K562 (cell line): ENCODE data around the gene PTPRC. TPM values are rescaled to one million over a fixed set of nuclear protein-coding genes. Genes with fewer than 3 reads are reported as not detected.

Experiments used
- ATAC-seq: fragments of 200-7000 bp; cut with Tn5 transposase; 3 replicates; pipeline ENCODE4 v1.9.1; 2020; ENCODE audit warnings: moderate library complexity
- BruUV-seq: library from RNA; stranded (reverse); fragments of 400-500 nt; replicated peaks from 2 replicates; lab custom pipeline; 2021; lab: Mats Ljungman, UMichigan
- CTCF ChIA-PET: fragments of 300-600 bp; formaldehyde crosslinking; extraction: SDS; loops from one replicate; lab custom pipeline; 2021; ENCODE audit warnings: low intra/inter-chr PET ratio; lab: Yijun Ruan, JAX
- POLR2A ChIA-PET: fragments of 300-600, 350-650 bp; sonication (Branson Sonifier 250); formaldehyde crosslinking; extraction: SDS; loops from one replicate; lab custom pipeline; 2021; ENCODE audit warnings: antibody characterized with exemption, inconsistent platforms; lab: Yijun Ruan, JAX
- DNase-seq, 4 experiments: peaks; one replicate each; pipeline versions ENCODE4 v3.0.0 to v3.0.0-alpha.2; 2011 to 2018; ENCODE audit warnings: low spot score in 3 of 4, mixed read lengths in 3 of 4; ENCODE audit errors: extremely low read depth in 1 of 4
- FAIRE-seq: peaks from 2 replicates; lab custom pipeline; 2011; peaks lifted over from hg19 to GRCh38; lab: Jason Lieb, UNC
- H2AFZ ChIP-seq: 2 replicates; pipeline ENCODE4 v1.6.0; 2011; ENCODE audit warnings: low read depth, low read length, control low read depth, inconsistent platforms
- H3K27ac ChIP-seq: fragments of 200-600 bp; 3 replicates; pipeline ENCODE4 v1.8.0; 2011; ENCODE audit warnings: low read depth, mild to moderate bottlenecking, control low read depth, inconsistent platforms, low read length, moderate library complexity, mixed read lengths; ENCODE audit errors: extremely low read depth
- H3K27me3 ChIP-seq, 2 experiments: fragments of 300-600 bp in 1 of 2; 2 replicates in 1 of 2; 3 replicates in 1 of 2; pipeline versions ENCODE4 v1.6.0 to v1.8.0; 2011; ENCODE audit warnings: inconsistent platforms in 2 of 2, low read length in 2 of 2, mild to moderate bottlenecking in 1 of 2, mixed read lengths in 1 of 2, moderate library complexity in 1 of 2; ENCODE audit not compliant: control insufficient read depth in 2 of 2, insufficient read depth in 2 of 2
- H3K36me3 ChIP-seq: fragments of 300-600 bp; 3 replicates; pipeline ENCODE4 v1.8.0; 2011; ENCODE audit warnings: mild to moderate bottlenecking, low read length, inconsistent platforms; ENCODE audit not compliant: control insufficient read depth, insufficient read depth
- H3K4me1 ChIP-seq, 2 experiments: fragments of 200-600 bp in 1 of 2; replicated peaks in 1 of 2; 2 replicates in 1 of 2; 3 replicates in 1 of 2; pipeline versions ENCODE4 v1.5.1 to v1.8.0; 2011; ENCODE audit warnings: inconsistent platforms in 2 of 2, low read length in 2 of 2, mild to moderate bottlenecking in 1 of 2, mixed read lengths in 1 of 2, moderate library complexity in 1 of 2; ENCODE audit not compliant: control insufficient read depth in 2 of 2, insufficient read depth in 2 of 2
- H3K4me2 ChIP-seq: 2 replicates; pipeline ENCODE4 v1.6.1; 2011; ENCODE audit warnings: low read length, control low read depth, inconsistent platforms, mixed read lengths; ENCODE audit not compliant: insufficient read depth
- H3K4me3 ChIP-seq: fragments of 200-600 bp; sonication (generic), shearing (Covaris generic); 2 replicates; pipeline ENCODE4 v1.5.1; 2016; ENCODE audit warnings: control low read depth, inconsistent platforms
- H3K79me2 ChIP-seq: fragments of 200-600 bp; 3 replicates; pipeline ENCODE4 v1.8.0; 2011; ENCODE audit warnings: low read length, inconsistent platforms; ENCODE audit not compliant: control insufficient read depth, insufficient read depth
- H3K9ac ChIP-seq, 2 experiments: 2 replicates each; pipeline versions ENCODE4 v1.6.0 to v1.6.1; 2011; ENCODE audit warnings: low read depth in 2 of 2, low read length in 2 of 2, control low read depth in 1 of 2, inconsistent platforms in 1 of 2, mild to moderate bottlenecking in 1 of 2, mixed read lengths in 1 of 2; ENCODE audit not compliant: insufficient read depth in 1 of 2
- H3K9me1 ChIP-seq: one replicate; pipeline ENCODE4 v1.6.0; 2011; ENCODE audit warnings: inconsistent platforms, mild to moderate bottlenecking, low read length, moderate library complexity; ENCODE audit not compliant: control insufficient read depth, insufficient read depth
- H3K9me3 ChIP-seq: replicated peaks from 2 replicates; pipeline ENCODE4 v1.5.1; 2011; ENCODE audit warnings: low read depth, low read length, inconsistent platforms; ENCODE audit not compliant: control insufficient read depth, insufficient read depth
- H4K20me1 ChIP-seq: replicated peaks from 2 replicates; pipeline ENCODE4 v1.6.1; 2011; ENCODE audit warnings: low read length, inconsistent platforms, mixed read lengths; ENCODE audit not compliant: control insufficient read depth, insufficient read depth
- ATF2 ChIP-seq: sonication (generic); formaldehyde crosslinking; IDR thresholded peaks from 2 replicates; pipeline ENCODE4 v1.8.1; 2022; ENCODE audit warnings: missing genetic modification reagents
- CTCF ChIP-seq, 3 experiments: IDR thresholded peaks in 2 of 3; conservative IDR thresholded peaks in 1 of 3; 2 replicates each; pipeline ENCODE4 v1.5.1; 2011 to 2012; ENCODE audit warnings: low read length in 3 of 3, mild to moderate bottlenecking in 3 of 3, control low read depth in 2 of 3, improper control_type of control experiment in 1 of 3, inconsistent platforms in 1 of 3, low read depth in 1 of 3, mixed read lengths in 1 of 3, moderate library complexity in 1 of 3; ENCODE audit not compliant: insufficient read depth in 2 of 3
- PRDM10 ChIP-seq: fragments of 450-650 bp; IDR thresholded peaks from 2 replicates; pipeline ENCODE4 v1.6.1; 2018; ENCODE audit not compliant: partially characterized antibody
- TSHZ1 ChIP-seq: fragments of 250-450 bp; sonication (Bioruptor Pico); IDR thresholded peaks from 2 replicates; pipeline ENCODE4 v1.4.0; 2020; ENCODE audit warnings: mild to moderate bottlenecking, moderate library complexity
- U2AF1 ChIP-seq: fragments of 200-400 bp; formaldehyde crosslinking; optimal IDR thresholded peaks from 2 replicates; pipeline ENCODE3; 2017; ENCODE audit warnings: mild to moderate bottlenecking, low read depth, low read length, moderate library complexity
- WGBS: fragments of 100-300 bp; shearing (Covaris generic); methylation state at CpG from one replicate; pipeline ENCODE4 v1.1.6; 2016; ENCODE audit warnings: low coverage, mixed read lengths; ENCODE audit not compliant: insufficient coverage; ENCODE audit errors: missing lambda C conversion rate; 5-methylcytosine and 5-hydroxymethylcytosine counted together
- in situ Hi-C: fragments of 300-500 bp; cut with MboI; formaldehyde crosslinking; loops from 4 replicates; pipeline ENCODE4 v1.15.0; 2018; ENCODE audit warnings: inconsistent platforms, mixed read lengths
- intact Hi-C: fragments of 100-400 bp; cut with micrococcal nuclease; formaldehyde crosslinking; loops from 2 replicates; pipeline ENCODE4 v1.14.2; 2022
- polyA plus RNA-seq, 8 experiments: library from polyadenylated mRNA; depleted of rRNA in 4 of 8; stranded (reverse) in 5 of 8; unstranded in 3 of 8; fragments of >200 nt; fragmentation: Nextera tagmentation in 2 of 8; fragmentation: Illumina TruSeq in 1 of 8; extraction: Ambion mirVana in 2 of 8; extraction: Trizol in 1 of 8; gene quantifications; 2 replicates each; pipeline versions ENCODE4 v1.2.1 to v1.2.3, GENCODE V29; 2011 to 2014; ENCODE audit warnings: inconsistent platforms in 1 of 8, missing spikeins in 1 of 8
- total RNA-seq, 7 experiments: library from RNA; depleted of rRNA in 6 of 7; stranded (reverse); fragments of >200 nt in 6 of 7; fragmentation: Illumina TruSeq in 2 of 7; extraction: Trizol in 2 of 7; gene quantifications; 2 replicates each; pipeline versions ENCODE4 v1.2.1 to v1.2.3, GENCODE V29; 2011 to 2021; ENCODE audit warnings: low replicate concordance in 1 of 7

Gene PTPRC
- total and polyA plus RNA-seq, 9 of the 15 experiments (the other 6 are each of a cell fraction or from before 2014, with no cell fraction given) = 7.1 to 107 (median 62.9) TPM

GRCh38 chr1:198765416-198765815, 126.6 kb downstream of the PTPRC start (continued):
- TF ChIP-seq TSHZ1 (CRISPR knock-in tag) = no peak

- ATAC-seq = peak; percentile 68; the same call in 2 of the 3 replicates
- peak in 3 of 4 experiments; percentile 16 to 21 (median 20) for DNase-seq
- no peaks in the 10 kb centered on the region for H3K36me3 ChIP-seq
- no peak overlapping the region for H3K4me2 ChIP-seq
- 0% methylated on average over 3 of the region's 3 CpGs for WGBS
- no peaks in the 10 kb centered on the region for H3K27me3 ChIP-seq
- no peak overlapping the region for H3K4me3 ChIP-seq
- no peaks in the 10 kb centered on the region for H3K4me1 ChIP-seq
- H3K9me1 ChIP-seq = no peaks in the 10 kb centered on the region
- no peak overlapping the region for H3K9ac ChIP-seq
- intact Hi-C loops = loop anchor here (10.0 kb wide), 1 partner anchor 773 kb away; no protein-coding TSS in a partner anchor
- no peak for FAIRE-seq
- no peaks in the 10 kb centered on the region for H3K79me2 ChIP-seq
- in situ Hi-C loops = loop anchor here (25.0 kb wide), 1 partner anchor 1741 kb away; no protein-coding TSS in a partner anchor
- no peaks in the 10 kb centered on the region for H4K20me1 ChIP-seq
- ChIA-PET POLR2A (no interaction called here), CTCF (interaction anchor here (0.6 to 0.9 kb wide), 2 partner anchors 17 to 772 kb away, joined by 3 read pairs; no protein-coding TSS in a partner anchor)
- no peak overlapping the region for H3K27ac ChIP-seq
- H2AFZ ChIP-seq = no peak overlapping the region
- no TSS peak for BruUV-seq
- no peaks in the 10 kb centered on the region for H3K9me3 ChIP-seq
- TF ChIP-seq ATF2 (CRISPR knock-in tag) = no peak
- TF ChIP-seq PRDM10 = no peak
- TF ChIP-seq U2AF1 = no peak
- peak in 2 of 3 experiments; percentile 22 to 36; a peak in 2 of 6 replicates for TF ChIP-seq CTCF (IDR thresholded peaks at IDR 0.05 in 2 of 3, conservative IDR thresholded peaks at IDR 0.05 in 1 of 3; ENCODE audit: insufficient read depth in 2 of 3, low read depth in 1 of 3, low read length in 3 of 3)
These were observed 132.8 kb downstream of the PTPRC start for GRCh38 chr1:198771563-198772153.
